OCI-LY7 (cell line): ENCODE data around the gene CCDC30. TPM values are rescaled to one million over a fixed set of nuclear protein-coding genes. Genes with fewer than 3 reads are reported as not detected.

Experiments used
- small RNA-seq: library from RNA; depleted of rRNA; stranded (forward); fragments of <200 nt; gene quantifications from one replicate; pipeline ENCODE3, GENCODE V24; 2014
- total RNA-seq, 2 experiments: library from RNA; depleted of rRNA in 1 of 2; stranded (reverse); fragments of >200 nt in 1 of 2; shearing (Covaris generic) in 1 of 2; gene quantifications; 2 replicates each; pipeline ENCODE4 v1.2.3, GENCODE V29; 2014 to 2022

The CCDC30 gene
- total RNA-seq, 2 experiments from 2014 or later = 0.54 to 2.6 TPM

Small RNA genes within 50 kb of the gene (small RNA-seq; reads per million reads assigned to genes)
- gene RNU6-536P (not detected), gene TMSB4XP1 (not detected)

Other genes with a start within 250 kb of the CCDC30 start
- 27.6 and 34.8 TPM in 2 replicates for gene FOXJ3, start 128.1 kb upstream of the CCDC30 start, total RNA-seq (2014; rRNA removed; shearing (Covaris generic))
- 43.1 and 49.7 TPM in 2 replicates for gene FOXJ3, start 128.1 kb upstream of the CCDC30 start, total RNA-seq (2022)
- not detected in 2 replicates for gene RIMKLA, start 82.5 kb upstream of the CCDC30 start, total RNA-seq (2014; rRNA removed; shearing (Covaris generic))
- not detected in 2 replicates for gene RIMKLA, start 82.5 kb upstream of the CCDC30 start, total RNA-seq (2022)
- gene ZMYND12, start 7.3 kb upstream of the CCDC30 start, total RNA-seq (2014; rRNA removed; shearing (Covaris generic)) = not detected in 2 replicates
- not detected in 2 replicates for gene ZMYND12, start 7.3 kb upstream of the CCDC30 start, total RNA-seq (2022)
- gene PPCS, start 6.7 kb upstream of the CCDC30 start, total RNA-seq (2014; rRNA removed; shearing (Covaris generic)) = 23.2 and 46.9 TPM in 2 replicates
- gene PPCS, start 6.7 kb upstream of the CCDC30 start, total RNA-seq (2022) = 29.2 and 34.9 TPM in 2 replicates
- 74.4 and 95.7 TPM in 2 replicates for gene PPIH, start 195.1 kb downstream of the CCDC30 start, total RNA-seq (2014; rRNA removed; shearing (Covaris generic))
- 81.3 and 100 TPM in 2 replicates for gene PPIH, start 195.1 kb downstream of the CCDC30 start, total RNA-seq (2022)
- 750 and 887 TPM in 2 replicates for gene YBX1, start 219.1 kb downstream of the CCDC30 start, total RNA-seq (2014; rRNA removed; shearing (Covaris generic))
- gene YBX1, start 219.1 kb downstream of the CCDC30 start, total RNA-seq (2022) = 956 and 965 TPM in 2 replicates